GM23338 (cell line): ENCODE measurements around the gene FBXO46. TPM values are rescaled to one million over a fixed set of nuclear protein-coding genes. Genes with fewer than 3 reads are reported as not detected.

Source experiments
- ATAC-seq: fragments of 200-7000 bp; cut with Tn5 transposase; 3 replicates; pipeline ENCODE4 v1.9.1; 2020
- DNase-seq: peaks from one replicate; pipeline ENCODE4 v3.0.0-alpha.2; 2015; ENCODE audit warnings: low spot score
- H2AFZ ChIP-seq: fragments of 200-600 bp; sonication (generic); 2 replicates; pipeline ENCODE4 v1.8.0; 2016; ENCODE audit warnings: antibody characterized with exemption, mild to moderate bottlenecking, moderate library complexity
- H3F3A ChIP-seq: fragments of 200-600 bp; sonication (generic); replicated peaks from 2 replicates; pipeline ENCODE4 v1.8.0; 2017; ENCODE audit warnings: antibody characterized with exemption, mixed run types, low read depth
- H3K27ac ChIP-seq: fragments of 200-600 bp; sonication (generic); 2 replicates; pipeline ENCODE4 v1.6.1; 2016; ENCODE audit warnings: low read depth
- H3K27me3 ChIP-seq: fragments of 200-600 bp; sonication (generic); 2 replicates; pipeline ENCODE4 v1.8.0; 2016; ENCODE audit warnings: mild to moderate bottlenecking, mixed run types, moderate library complexity; ENCODE audit not compliant: insufficient read depth
- H3K36me3 ChIP-seq: fragments of 200-600 bp; sonication (generic); 2 replicates; pipeline ENCODE4 v1.8.0; 2016; ENCODE audit warnings: mild to moderate bottlenecking; ENCODE audit not compliant: insufficient read depth
- H3K4me1 ChIP-seq: fragments of 200-600 bp; sonication (generic); 2 replicates; pipeline ENCODE4 v1.8.0; 2016; ENCODE audit warnings: mild to moderate bottlenecking, moderate library complexity; ENCODE audit not compliant: insufficient read depth
- H3K4me2 ChIP-seq: fragments of 200-600 bp; sonication (generic); 2 replicates; pipeline ENCODE4 v1.7.1; 2017; ENCODE audit warnings: mixed run types
- H3K4me3 ChIP-seq: fragments of 200-600 bp; sonication (generic); 2 replicates; pipeline ENCODE4 v1.6.1; 2016; ENCODE audit warnings: mixed run types
- H3K79me2 ChIP-seq: fragments of 200-600 bp; sonication (generic); replicated peaks from 2 replicates; pipeline ENCODE4 v1.8.0; 2017; ENCODE audit warnings: mild to moderate bottlenecking; ENCODE audit not compliant: insufficient read depth
- H3K9me2 ChIP-seq: fragments of 200-600 bp; sonication (generic); 2 replicates; pipeline ENCODE4 v1.8.0; 2017; ENCODE audit not compliant: insufficient read depth
- H4K20me1 ChIP-seq: fragments of 200-600 bp; sonication (generic); replicated peaks from 2 replicates; pipeline ENCODE4 v1.8.0; 2017; ENCODE audit warnings: mild to moderate bottlenecking; ENCODE audit not compliant: insufficient read depth
- H3K27ac Mint-ChIP-seq: 2 replicates; pipeline ENCODE4 v1.8.0; 2020; ENCODE audit warnings: inconsistent platforms, mild to moderate bottlenecking, moderate library complexity, mixed read lengths
- H3K27me3 Mint-ChIP-seq: 3 replicates; pipeline ENCODE4 v1.8.0; 2022; ENCODE audit warnings: low read depth, mild to moderate bottlenecking, moderate library complexity, mixed read lengths, inconsistent platforms; ENCODE audit not compliant: insufficient read depth, poor library complexity
- H3K36me3 Mint-ChIP-seq: 3 replicates; pipeline ENCODE4 v1.8.0; 2021; ENCODE audit warnings: low read depth, mild to moderate bottlenecking, inconsistent platforms, moderate library complexity, mixed read lengths
- H3K4me1 Mint-ChIP-seq: 3 replicates; pipeline ENCODE4 v1.8.0; 2020; ENCODE audit warnings: mild to moderate bottlenecking, inconsistent platforms, mixed read lengths
- H3K4me3 Mint-ChIP-seq: 3 replicates; pipeline ENCODE4 v1.8.0; 2021; ENCODE audit warnings: moderate library complexity, mild to moderate bottlenecking, inconsistent platforms, mixed read lengths
- H3K9me3 Mint-ChIP-seq: 3 replicates; pipeline ENCODE4 v1.8.0; 2020; ENCODE audit warnings: moderate library complexity, mild to moderate bottlenecking, inconsistent platforms, mixed read lengths
- CREB1 ChIP-seq: fragments of 250-450 bp; sonication (Bioruptor Pico); IDR thresholded peaks from 2 replicates; pipeline ENCODE4 v1.5.0; 2020; ENCODE audit warnings: low read depth, mild to moderate bottlenecking, moderate library complexity
- CTCF ChIP-seq, 2 experiments: fragments of 200-600 bp in 1 of 2; sonication (generic) in 1 of 2; conservative IDR thresholded peaks; 2 replicates each; pipeline versions ENCODE4 v1.5.1 to v1.6.1; 2016 to 2017; ENCODE audit warnings: antibody characterized with exemption in 2 of 2, low read depth in 2 of 2, mild to moderate bottlenecking in 2 of 2, moderate library complexity in 1 of 2
- EZH2 ChIP-seq: fragments of 200-600 bp; sonication (generic); IDR thresholded peaks from one replicate; pipeline ENCODE4 v1.8.0; 2017; ENCODE audit warnings: antibody characterized with exemption, mild to moderate bottlenecking, low read depth; ENCODE audit not compliant: unreplicated experiment
- JUNB ChIP-seq: IDR thresholded peaks from one replicate; pipeline ENCODE4 v1.6.1; 2016; ENCODE audit warnings: antibody characterized with exemption; ENCODE audit not compliant: unreplicated experiment
- NANOG ChIP-seq: IDR thresholded peaks from 2 replicates; pipeline ENCODE4 v1.6.1; 2016; ENCODE audit warnings: antibody characterized with exemption, borderline replicate concordance
- POLR2AphosphoS5 ChIP-seq: IDR thresholded peaks from 2 replicates; pipeline ENCODE4 v1.6.1; 2016; ENCODE audit warnings: antibody characterized with exemption, low read depth
- REST ChIP-seq: IDR thresholded peaks from one replicate; pipeline ENCODE4 v1.6.1; 2018; ENCODE audit warnings: antibody characterized with exemption; ENCODE audit not compliant: unreplicated experiment
- ZNF114 ChIP-seq: fragments of 250-450 bp; sonication (Bioruptor Pico); IDR thresholded peaks from 2 replicates; pipeline ENCODE4 v1.5.0; 2020; ENCODE audit warnings: mild to moderate bottlenecking, moderate library complexity
- ZNF462 ChIP-seq: fragments of 250-450 bp; sonication (Bioruptor Pico); IDR thresholded peaks from 2 replicates; pipeline ENCODE4 v1.5.0; 2020; ENCODE audit warnings: mild to moderate bottlenecking, moderate library complexity
- polyA plus RNA-seq: library from polyadenylated mRNA; unstranded; fragments of >200 nt; fragmentation: Nextera tagmentation; extraction: Ambion mirVana; gene quantifications from 2 replicates; pipeline ENCODE4 v1.2.1, GENCODE V29; 2016
- total RNA-seq: library from RNA; depleted of rRNA; stranded (reverse); fragments of >200 nt; shearing (Covaris generic); gene quantifications from 2 replicates; pipeline ENCODE4 v1.2.3, GENCODE V29; 2014

FBXO46 gene
- total and polyA plus RNA-seq, 2 experiments from 2014 or later = 9.4 to 35.8 TPM

GRCh38 chr19:45766296-45766868 is 35.7 kb upstream of the FBXO46 start:
- Histone ChIP-seq H4K20me1 (no peaks in the 10 kb centered on the region), H3K27me3 (no peaks in the 10 kb centered on the region), H3K79me2 (no peaks in the 10 kb centered on the region), H3K4me2 (peak overlapping the region; percentile 94), H3K4me1 (peaks cover 36% of the 10 kb centered on the region), H3F3A (peaks cover 16% of the 10 kb centered on the region; the same call in 1 of the 2 replicates), H3K4me3 (peak overlapping the region; percentile 83), H3K36me3 (no peaks in the 10 kb centered on the region), H3K27ac (no peak overlapping the region), H3K9me2 (no peaks in the 10 kb centered on the region), H2AFZ (no peak overlapping the region)
- Mint-ChIP-seq H3K27me3 (peaks cover 29% of the 10 kb centered on the region), H3K4me3 (no peak overlapping the region; the same call in 2 of the 3 replicates), H3K9me3 (no peaks in the 10 kb centered on the region), H3K36me3 (peaks cover 2% of the 10 kb centered on the region; the same call in 1 of the 3 replicates), H3K4me1 (peaks cover 26% of the 10 kb centered on the region), H3K27ac (no peak overlapping the region)
- TF ChIP-seq ZNF114 (CRISPR knock-in tag) (no peak), REST (no peak), CREB1 (CRISPR knock-in tag) (no peak), NANOG (no peak), EZH2 (no peak), CTCF (conservative IDR thresholded peaks at IDR 0.05; ENCODE audit: low read depth in 2 of 2) (no peak), JUNB (no peak), ZNF462 (CRISPR knock-in tag) (no peak), POLR2AphosphoS5 (no peak)
- no peak for ATAC-seq
- DNase-seq = no peak
